ENCODE results near the gene SLC2A9. TPM values are rescaled to one million over a fixed set of nuclear protein-coding genes. Genes with fewer than 3 reads are reported as not detected.

Gene SLC2A9
- total and polyA plus RNA-seq, 2 of the 4 experiments (the other 2 are of a cell fraction), result 0.72 to 2.1 TPM

GRCh38 chr4:9899306-9900055, 121.8 kb downstream of the SLC2A9 start:
- intact Hi-C loops (cut with micrococcal nuclease), result loop anchor here (10.0 kb wide), 1 partner anchor 135 kb away; no protein-coding TSS in a partner anchor
- Histone ChIP-seq H3K4me2 (ENCODE audit: low read depth, low read length) (no peak overlapping the region), H2BK20ac (ENCODE audit: low read depth, low read length) (no peak overlapping the region), H3K36me3 (ENCODE audit: control insufficient read depth, insufficient read depth, low read length) (no peaks in the 10 kb centered on the region), H4K91ac (ENCODE audit: insufficient read depth, low read depth, low read length) (no peak overlapping the region), H4K20me1 (ENCODE audit: insufficient read depth, low read length) (no peaks in the 10 kb centered on the region), H3K27me3 (ENCODE audit: control insufficient read depth, insufficient read depth, low read length) (no peaks in the 10 kb centered on the region; the same call in 1 of the 2 replicates), H2AFZ (replicated peaks; ENCODE audit: low read length, poor library complexity) (no peak overlapping the region), H2BK120ac (ENCODE audit: low read depth, low read length) (no peak overlapping the region), H3K14ac (replicated peaks; ENCODE audit: low read depth, low read length) (no peak overlapping the region), H3K23ac (ENCODE audit: low read depth, low read length) (no peak overlapping the region), H3K9me3 (ENCODE audit: control insufficient read depth, insufficient read depth, low read length) (no peaks in the 10 kb centered on the region), H2BK15ac (ENCODE audit: low read depth, low read length) (no peak overlapping the region), H2AK9ac (replicated peaks; ENCODE audit: low read depth, low read length, poor library complexity) (no peak overlapping the region), H3K79me1 (ENCODE audit: low read depth in 1 of 2, low read length in 2 of 2) (no peaks in the 10 kb centered on the region), H3K27ac (ENCODE audit: insufficient read depth, low read length) (no peak overlapping the region), H3K9ac (ENCODE audit: low read depth, low read length) (no peak overlapping the region), H3K4ac (ENCODE audit: low read depth, low read length) (no peak overlapping the region), H3K4me1 (ENCODE audit: control insufficient read depth, insufficient read depth, low read length) (no peaks in the 10 kb centered on the region), H2BK5ac (ENCODE audit: low read depth, low read length, poor library complexity, severe bottlenecking) (no peak overlapping the region), H2AK5ac (ENCODE audit: low read depth, low read length) (no peak overlapping the region), H4K5ac (ENCODE audit: low read depth, low read length) (no peak overlapping the region), H3K18ac (ENCODE audit: low read depth, low read length) (no peak overlapping the region), H3K9me1 (ENCODE audit: insufficient read depth, low read length) (no peaks in the 10 kb centered on the region), H3K4me3 (ENCODE audit: insufficient read depth, low read depth, low read length) (no peak overlapping the region), H3K56ac (ENCODE audit: extremely low read depth, insufficient read depth, low read length) (no peak overlapping the region), H4K8ac (ENCODE audit: low read depth in 2 of 2, low read length in 2 of 2) (no peak overlapping the region)
- no TSS peak for BruUV-seq (replicated peaks)
- ChIA-PET POLR2A (ENCODE audit: unreplicated experiment) (no interaction called here), CTCF (no interaction called here)
- in situ Hi-C loops (cut with MboI; ENCODE audit: low sequenced_read_pairs), result no loop called here
- no peak for DNase-seq
- no CpG with 5 or more reads among the region's 5 CpGs for WGBS, 2 experiments (ENCODE audit: extremely low coverage in 2 of 2, insufficient read length in 1 of 2)
- no peak for ATAC-seq (ENCODE audit: low read depth)
- dilution Hi-C loops (cut with HindIII; ENCODE audit: low sequenced_read_pairs, unreplicated experiment), result no loop called here
- no peak for TF ChIP-seq CTCF (conservative IDR thresholded peaks at IDR 0.05; ENCODE audit: low read depth, low read length)
- TF ChIP-seq RAD21 (IDR thresholded peaks at IDR 0.05; ENCODE audit: low read length), result no peak
- no peak for TF ChIP-seq ELK1 (IDR thresholded peaks at IDR 0.05; ENCODE audit: borderline replicate concordance, low read depth, low read length)
- no peak for TF ChIP-seq CHD1 (IDR thresholded peaks at IDR 0.05; ENCODE audit: low read depth, low read length)
